Stimulated activated CD8-positive, alpha-beta memory T cell treated with anti-CD3 and anti-CD28 coated beads, Interleukin-7, amount 100 ng/mL, for 48 hours (primary cell): Measurements from ENCODE around the gene PAFAH1B2.
A peak's percentile ranks its signal among the peaks of the same experiment; 100 is the strongest.
"Not testable (repeated sequence)": the region's sequence is repeated elsewhere in the genome, so short reads cannot be mapped to it uniquely, and the experiment has no call there.

Experiments used
- DNase-seq, 2 donors: peaks; one replicate each; pipeline ENCODE4 v3.0.0-alpha.2; 2020; ENCODE audit warnings: low read depth in 1 of 2; ENCODE audit errors: extremely low read depth in 1 of 2

Gene PAFAH1B2

GRCh38 chr11:117127171-117127901 lies 16.8 kb upstream of the PAFAH1B2 start:
- no peak for DNase-seq

- DNase-seq: no peak
These were observed 15.8 kb upstream of the PAFAH1B2 start for GRCh38 chr11:117128289-117128688.

- DNase-seq: not testable (repeated sequence)
These were observed 13.7 kb upstream of the PAFAH1B2 start for GRCh38 chr11:117130396-117130795.

- no peak for DNase-seq
These were observed 13.2 kb upstream of the PAFAH1B2 start for GRCh38 chr11:117130879-117131278.

- no peak for DNase-seq
These were observed 9.7 kb upstream of the PAFAH1B2 start for GRCh38 chr11:117134431-117134830.

GRCh38 chr11:117134979-117135378 lies 9.1 kb upstream of the PAFAH1B2 start:
- DNase-seq: not testable (repeated sequence)

- DNase-seq: not testable (repeated sequence)
These were observed 6.6 kb upstream of the PAFAH1B2 start for GRCh38 chr11:117137223-117138086.

GRCh38 chr11:117143390-117143789 lies 697 bp upstream of the PAFAH1B2 start:
- no peak for DNase-seq

- peak in 1 of 2 donors; percentile 37 for DNase-seq
These were observed 648 bp downstream of the PAFAH1B2 start for GRCh38 chr11:117144477-117145392.

GRCh38 chr11:117145393-117145761 lies 1.3 kb downstream of the PAFAH1B2 start:
- DNase-seq: no peak

- DNase-seq: no peak
These were observed 2.4 kb downstream of the PAFAH1B2 start for GRCh38 chr11:117146521-117146920.

- DNase-seq: no peak
These were observed 8.0 kb downstream of the PAFAH1B2 start for GRCh38 chr11:117152066-117152465.

GRCh38 chr11:117154468-117154867 lies 10.4 kb downstream of the PAFAH1B2 start:
- no peak for DNase-seq

- DNase-seq: no peak
These were observed 13.4 kb downstream of the PAFAH1B2 start for GRCh38 chr11:117157507-117157906.

GRCh38 chr11:117159892-117160291 lies 15.8 kb downstream of the PAFAH1B2 start:
- no peak for DNase-seq

- DNase-seq: no peak
These were observed 16.7 kb downstream of the PAFAH1B2 start for GRCh38 chr11:117160826-117161225.

GRCh38 chr11:117166491-117166890 lies 22.4 kb downstream of the PAFAH1B2 start:
- no peak for DNase-seq

GRCh38 chr11:117169736-117170135 lies 25.6 kb downstream of the PAFAH1B2 start:
- DNase-seq: no peak

- DNase-seq: no peak
These were observed 26.1 kb downstream of the PAFAH1B2 start for GRCh38 chr11:117170210-117170609.

GRCh38 chr11:117171007-117171403 lies 26.9 kb downstream of the PAFAH1B2 start:
- no peak for DNase-seq
